Stimulated activated naive CD8-positive, alpha-beta T cell treated with anti-CD3 and anti-CD28 coated beads, Interleukin-15, Interleukin-2, amounts not matched to agents 100 ng/mL and 50 ng/mL, for 24 hours (primary cell): ENCODE measurements around the gene CTNND2.

Source experiments
- H3K27ac Mint-ChIP-seq: one replicate; pipeline ENCODE4 v1.8.0; 2021; ENCODE audit warnings: mild to moderate bottlenecking, mixed read lengths
- H3K27me3 Mint-ChIP-seq: one replicate; pipeline ENCODE4 v1.8.0; 2021; ENCODE audit warnings: mixed read lengths
- H3K36me3 Mint-ChIP-seq: one replicate; pipeline ENCODE4 v1.8.0; 2021; ENCODE audit warnings: low read depth, mixed read lengths
- H3K4me1 Mint-ChIP-seq: one replicate; pipeline ENCODE4 v1.8.0; 2021; ENCODE audit warnings: low read depth, mixed read lengths
- H3K4me3 Mint-ChIP-seq: one replicate; pipeline ENCODE4 v1.8.0; 2021; ENCODE audit warnings: mild to moderate bottlenecking, mixed read lengths
- H3K9me3 Mint-ChIP-seq: one replicate; pipeline ENCODE4 v1.8.0; 2021; ENCODE audit warnings: mixed read lengths

Gene CTNND2

GRCh38 chr5:11504065-11504885 lies 400.0 kb downstream of the CTNND2 start:
- Mint-ChIP-seq H3K36me3 (no peaks in the 10 kb centered on the region), H3K27me3 (no peaks in the 10 kb centered on the region), H3K9me3 (no peaks in the 10 kb centered on the region), H3K4me3 (no peak overlapping the region), H3K27ac (no peak overlapping the region), H3K4me1 (no peaks in the 10 kb centered on the region)

GRCh38 chr5:11502783-11503182 lies 401.5 kb downstream of the CTNND2 start:
- Mint-ChIP-seq H3K4me3 (no peak overlapping the region), H3K27me3 (no peaks in the 10 kb centered on the region), H3K9me3 (no peaks in the 10 kb centered on the region), H3K4me1 (no peaks in the 10 kb centered on the region), H3K27ac (no peak overlapping the region), H3K36me3 (no peaks in the 10 kb centered on the region)

- Mint-ChIP-seq H3K9me3 (no peaks in the 10 kb centered on the region), H3K27ac (no peak overlapping the region), H3K4me3 (no peak overlapping the region), H3K36me3 (no peaks in the 10 kb centered on the region), H3K27me3 (no peaks in the 10 kb centered on the region), H3K4me1 (no peaks in the 10 kb centered on the region)
Measured at GRCh38 chr5:11497651-11498050, 406.6 kb downstream of the CTNND2 start.

- no peaks in the 10 kb centered on the region for H3K27me3 Mint-ChIP-seq
- H3K27ac Mint-ChIP-seq, result no peak overlapping the region
- no peaks in the 10 kb centered on the region for H3K4me1 Mint-ChIP-seq
Measured at GRCh38 chr5:11496137-11496719, 408.0 kb downstream of the CTNND2 start.

GRCh38 chr5:11494340-11494739 lies 409.9 kb downstream of the CTNND2 start:
- Mint-ChIP-seq H3K27me3 (no peaks in the 10 kb centered on the region), H3K27ac (no peak overlapping the region), H3K9me3 (no peaks in the 10 kb centered on the region), H3K4me3 (no peak overlapping the region), H3K36me3 (no peaks in the 10 kb centered on the region), H3K4me1 (no peaks in the 10 kb centered on the region)

More at GRCh38 chr5:11496137-11496719, 408.0 kb downstream of the CTNND2 start:
- Mint-ChIP-seq H3K36me3 (no peaks in the 10 kb centered on the region), H3K9me3 (no peaks in the 10 kb centered on the region), H3K4me3 (no peak overlapping the region)

GRCh38 chr5:11491404-11492075 lies 412.7 kb downstream of the CTNND2 start:
- Mint-ChIP-seq H3K36me3 (no peaks in the 10 kb centered on the region), H3K4me3 (no peak overlapping the region), H3K4me1 (no peaks in the 10 kb centered on the region), H3K9me3 (no peaks in the 10 kb centered on the region), H3K27me3 (no peaks in the 10 kb centered on the region), H3K27ac (no peak overlapping the region)

- Mint-ChIP-seq H3K36me3 (no peaks in the 10 kb centered on the region), H3K27ac (no peak overlapping the region), H3K27me3 (no peaks in the 10 kb centered on the region), H3K9me3 (peaks cover 7% of the 10 kb centered on the region), H3K4me3 (no peak overlapping the region), H3K4me1 (no peaks in the 10 kb centered on the region)
Measured at GRCh38 chr5:11483630-11484029, 420.6 kb downstream of the CTNND2 start.

GRCh38 chr5:11482011-11482410 lies 422.2 kb downstream of the CTNND2 start:
- no peak overlapping the region for H3K4me3 Mint-ChIP-seq
- H3K4me1 Mint-ChIP-seq, result no peaks in the 10 kb centered on the region
- no peaks in the 10 kb centered on the region for H3K36me3 Mint-ChIP-seq
- peaks cover 7% of the 10 kb centered on the region for H3K9me3 Mint-ChIP-seq
- H3K27me3 Mint-ChIP-seq, result no peaks in the 10 kb centered on the region
- no peak overlapping the region for H3K27ac Mint-ChIP-seq

- H3K4me1 Mint-ChIP-seq, result no peaks in the 10 kb centered on the region
- no peaks in the 10 kb centered on the region for H3K27me3 Mint-ChIP-seq
- no peaks in the 10 kb centered on the region for H3K36me3 Mint-ChIP-seq
- peaks cover 6% of the 10 kb centered on the region for H3K9me3 Mint-ChIP-seq
- H3K4me3 Mint-ChIP-seq, result no peak overlapping the region
- H3K27ac Mint-ChIP-seq, result no peak overlapping the region
Measured at GRCh38 chr5:11477786-11478185, 426.5 kb downstream of the CTNND2 start.

GRCh38 chr5:11476866-11477265 lies 427.4 kb downstream of the CTNND2 start:
- Mint-ChIP-seq H3K4me3 (no peak overlapping the region), H3K27ac (no peak overlapping the region), H3K4me1 (no peaks in the 10 kb centered on the region), H3K9me3 (no peaks in the 10 kb centered on the region), H3K36me3 (no peaks in the 10 kb centered on the region), H3K27me3 (no peaks in the 10 kb centered on the region)

GRCh38 chr5:11468334-11469039 lies 435.8 kb downstream of the CTNND2 start:
- Mint-ChIP-seq H3K27ac (no peak overlapping the region), H3K4me1 (no peaks in the 10 kb centered on the region), H3K36me3 (no peaks in the 10 kb centered on the region), H3K4me3 (no peak overlapping the region), H3K9me3 (no peaks in the 10 kb centered on the region), H3K27me3 (no peaks in the 10 kb centered on the region)

GRCh38 chr5:11467588-11467987 lies 436.7 kb downstream of the CTNND2 start:
- H3K4me1 Mint-ChIP-seq, result no peaks in the 10 kb centered on the region
- H3K4me3 Mint-ChIP-seq, result no peak overlapping the region
- no peak overlapping the region for H3K27ac Mint-ChIP-seq
- H3K27me3 Mint-ChIP-seq, result no peaks in the 10 kb centered on the region
- no peaks in the 10 kb centered on the region for H3K9me3 Mint-ChIP-seq
- H3K36me3 Mint-ChIP-seq, result no peaks in the 10 kb centered on the region

GRCh38 chr5:11459716-11460115 lies 444.5 kb downstream of the CTNND2 start:
- no peaks in the 10 kb centered on the region for H3K9me3 Mint-ChIP-seq
- no peak overlapping the region for H3K27ac Mint-ChIP-seq
- H3K27me3 Mint-ChIP-seq, result no peaks in the 10 kb centered on the region
- no peaks in the 10 kb centered on the region for H3K4me1 Mint-ChIP-seq
- no peak overlapping the region for H3K4me3 Mint-ChIP-seq
- H3K36me3 Mint-ChIP-seq, result no peaks in the 10 kb centered on the region

GRCh38 chr5:11455505-11455904 lies 448.7 kb downstream of the CTNND2 start:
- H3K36me3 Mint-ChIP-seq, result no peaks in the 10 kb centered on the region
- H3K27me3 Mint-ChIP-seq, result no peaks in the 10 kb centered on the region
- no peak overlapping the region for H3K27ac Mint-ChIP-seq
- no peaks in the 10 kb centered on the region for H3K9me3 Mint-ChIP-seq
- no peaks in the 10 kb centered on the region for H3K4me1 Mint-ChIP-seq
- H3K4me3 Mint-ChIP-seq, result no peak overlapping the region

- no peak overlapping the region for H3K27ac Mint-ChIP-seq
- no peaks in the 10 kb centered on the region for H3K36me3 Mint-ChIP-seq
- no peaks in the 10 kb centered on the region for H3K27me3 Mint-ChIP-seq
- no peaks in the 10 kb centered on the region for H3K4me1 Mint-ChIP-seq
- H3K4me3 Mint-ChIP-seq, result no peak overlapping the region
- no peaks in the 10 kb centered on the region for H3K9me3 Mint-ChIP-seq
Measured at GRCh38 chr5:11452852-11453251, 451.4 kb downstream of the CTNND2 start.
